BJ (cell line): ENCODE measurements around the gene UBN1. TPM values are rescaled to one million over a fixed set of nuclear protein-coding genes. Genes with fewer than 3 reads are reported as not detected.
"Not testable (repeated sequence)": the region's sequence is repeated elsewhere in the genome, so short reads cannot be mapped to it uniquely, and the experiment has no call there.

Experiments
- CTCF ChIA-PET: fragments of 350-600 bp; formaldehyde crosslinking; extraction: SDS; loops from one replicate; lab custom pipeline; 2021; ENCODE audit warnings: antibody characterized with exemption, inconsistent platforms; lab: Yijun Ruan, JAX
- POLR2A ChIA-PET: fragments of 300-600 bp; sonication (Branson Sonifier 250); formaldehyde crosslinking; extraction: SDS; loops from one replicate; lab custom pipeline; 2021; ENCODE audit warnings: antibody characterized with exemption; lab: Charles Lee
- DNase-seq: peaks from one replicate; pipeline ENCODE4 v3.0.0-alpha.2; 2011; ENCODE audit warnings: low read depth
- H3K27me3 ChIP-seq: 2 replicates; pipeline ENCODE4 v1.6.0; 2011; ENCODE audit warnings: low read length; ENCODE audit not compliant: control insufficient read depth, insufficient read depth
- H3K36me3 ChIP-seq: 2 replicates; pipeline ENCODE4 v1.5.1; 2011; ENCODE audit warnings: low read length; ENCODE audit not compliant: control insufficient read depth, insufficient read depth
- H3K4me3 ChIP-seq: 2 replicates; pipeline ENCODE4 v1.5.1; 2011; ENCODE audit warnings: low read depth, mild to moderate bottlenecking, control low read depth, low read length
- polyA plus RNA-seq: library from polyadenylated mRNA; depleted of rRNA; stranded (reverse); fragments of >200 nt; gene quantifications from 2 replicates; pipeline ENCODE4 v1.2.3, GENCODE V29; 2011; rRNA removed
- TF ChIP-seq, protein P1 (sequence below): IDR thresholded peaks from 2 replicates; pipeline ENCODE4 v1.5.1; 2011; ENCODE audit warnings: low read depth, mild to moderate bottlenecking, control low read depth, inconsistent platforms, low read length, moderate library complexity; ENCODE audit not compliant: insufficient read depth

The UBN1 gene
- polyA plus RNA-seq, 1 experiment = 11.2 TPM

DNA sequence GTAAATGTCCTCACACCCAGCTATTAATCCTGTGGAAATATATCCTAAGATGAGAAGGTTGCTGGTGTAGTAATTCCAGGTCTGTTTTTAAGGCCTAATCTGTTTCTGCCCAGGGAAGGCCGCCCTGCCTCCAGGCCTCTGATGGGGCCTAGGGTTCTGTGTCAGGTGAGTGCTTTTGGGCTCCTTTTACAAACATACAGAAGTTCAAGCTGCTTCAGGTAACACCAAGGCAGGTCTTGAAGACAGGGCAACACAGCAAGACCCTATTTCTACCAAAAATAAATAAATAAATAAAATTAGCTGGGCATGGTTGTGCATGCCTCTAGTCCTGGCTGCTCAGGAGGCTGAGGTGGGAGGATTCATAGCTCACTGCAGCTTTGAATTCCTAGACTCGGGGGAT is 80.4 kb downstream of the UBN1 start:
- peaks cover 12% of the 10 kb centered on the region for H3K27me3 ChIP-seq
- TF ChIP-seq, protein P1, sequence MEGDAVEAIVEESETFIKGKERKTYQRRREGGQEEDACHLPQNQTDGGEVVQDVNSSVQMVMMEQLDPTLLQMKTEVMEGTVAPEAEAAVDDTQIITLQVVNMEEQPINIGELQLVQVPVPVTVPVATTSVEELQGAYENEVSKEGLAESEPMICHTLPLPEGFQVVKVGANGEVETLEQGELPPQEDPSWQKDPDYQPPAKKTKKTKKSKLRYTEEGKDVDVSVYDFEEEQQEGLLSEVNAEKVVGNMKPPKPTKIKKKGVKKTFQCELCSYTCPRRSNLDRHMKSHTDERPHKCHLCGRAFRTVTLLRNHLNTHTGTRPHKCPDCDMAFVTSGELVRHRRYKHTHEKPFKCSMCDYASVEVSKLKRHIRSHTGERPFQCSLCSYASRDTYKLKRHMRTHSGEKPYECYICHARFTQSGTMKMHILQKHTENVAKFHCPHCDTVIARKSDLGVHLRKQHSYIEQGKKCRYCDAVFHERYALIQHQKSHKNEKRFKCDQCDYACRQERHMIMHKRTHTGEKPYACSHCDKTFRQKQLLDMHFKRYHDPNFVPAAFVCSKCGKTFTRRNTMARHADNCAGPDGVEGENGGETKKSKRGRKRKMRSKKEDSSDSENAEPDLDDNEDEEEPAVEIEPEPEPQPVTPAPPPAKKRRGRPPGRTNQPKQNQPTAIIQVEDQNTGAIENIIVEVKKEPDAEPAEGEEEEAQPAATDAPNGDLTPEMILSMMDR = no peak
- no peak overlapping the region for H3K4me3 ChIP-seq
- DNase-seq = no peak
- ChIA-PET CTCF (no interaction called here), POLR2A (no interaction called here)
- no peaks in the 10 kb centered on the region for H3K36me3 ChIP-seq

DNA sequence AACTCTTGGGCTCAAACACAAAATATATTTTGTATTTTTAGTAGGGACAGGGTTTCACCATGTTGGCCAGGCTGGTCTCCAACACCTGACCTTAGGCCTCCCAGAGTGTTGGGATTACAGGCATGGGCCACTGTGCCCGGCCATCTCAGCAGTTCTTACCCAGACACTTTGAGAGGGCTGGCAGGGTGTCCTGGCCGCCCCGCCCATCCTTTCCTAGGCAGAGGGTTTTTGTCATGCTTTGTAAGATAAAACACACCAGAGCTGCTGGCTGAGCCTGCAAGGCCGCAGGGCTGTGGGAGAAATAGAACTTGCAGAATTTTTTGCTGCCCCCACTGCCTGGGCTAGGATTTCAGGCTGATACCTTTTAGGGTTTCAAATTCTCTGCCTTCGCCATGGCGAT is 80.9 kb downstream of the UBN1 start:
- TF ChIP-seq, protein P1 = no peak
- Histone ChIP-seq H3K36me3 (no peaks in the 10 kb centered on the region), H3K27me3 (peaks cover 12% of the 10 kb centered on the region), H3K4me3 (no peak overlapping the region)
- POLR2A ChIA-PET = no interaction called here
- no peak for DNase-seq
- CTCF ChIA-PET = no interaction called here

DNA sequence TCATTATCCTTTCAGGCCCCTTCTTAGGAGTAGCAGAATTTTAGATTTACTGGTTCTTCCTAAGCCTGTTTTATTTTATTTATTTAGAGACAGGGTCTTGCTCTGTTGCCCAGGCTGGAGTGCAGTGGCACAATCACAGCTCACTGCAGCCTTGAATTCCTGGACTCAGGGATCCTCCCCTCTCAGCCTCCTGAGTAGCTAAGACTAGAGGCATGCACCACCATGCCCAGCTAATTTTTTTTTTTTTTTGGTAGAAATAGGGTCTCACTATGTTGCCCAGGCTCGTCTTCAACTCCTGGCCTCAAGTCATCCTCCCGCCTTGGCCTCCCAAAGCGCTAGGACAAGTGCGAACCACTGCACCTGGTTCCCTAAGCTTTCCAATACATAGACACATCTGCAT is 82.3 kb downstream of the UBN1 start:
- H3K36me3 ChIP-seq, H3K4me3 ChIP-seq, POLR2A ChIA-PET, DNase-seq, CTCF ChIA-PET: not testable (repeated sequence)
- peaks cover 13% of the 10 kb centered on the region for H3K27me3 ChIP-seq

DNA sequence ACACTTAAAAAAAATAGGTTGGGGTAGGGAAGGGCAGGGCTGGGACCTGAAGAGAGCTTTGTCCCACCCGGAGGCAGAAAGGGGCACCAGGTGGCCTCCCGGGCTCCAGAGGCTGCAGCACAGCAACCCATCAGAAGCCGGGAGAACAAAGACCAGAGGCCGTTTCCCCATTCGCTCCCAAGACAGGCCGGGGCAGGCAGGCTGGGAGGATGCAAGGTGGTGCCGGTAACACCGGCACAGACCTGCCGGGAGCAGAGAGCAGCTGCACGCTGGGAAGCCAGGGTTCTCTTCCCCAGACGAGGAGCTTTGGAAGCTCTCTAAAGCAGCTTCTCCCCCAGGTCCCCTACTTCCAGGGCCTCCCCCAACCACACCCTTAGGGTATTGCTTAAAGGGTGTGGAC is 84.1 kb downstream of the UBN1 start:
- no peak overlapping the region for H3K4me3 ChIP-seq
- POLR2A ChIA-PET = no interaction called here
- TF ChIP-seq, protein P1 = no peak
- CTCF ChIA-PET = interaction anchor here (0.6 kb wide), 1 partner anchor 148 kb away, joined by 3 read pairs; no protein-coding TSS in a partner anchor
- DNase-seq = no peak
- H3K36me3 ChIP-seq = no peaks in the 10 kb centered on the region
- H3K27me3 ChIP-seq = peaks cover 13% of the 10 kb centered on the region

Other genes starting within 250 kb of the UBN1 start
- gene UBALD1, start 232.6 kb upstream of the UBN1 start, polyA plus RNA-seq = 7.7 and 11.6 TPM in 2 replicates
- gene MGRN1, start 222.7 kb upstream of the UBN1 start, polyA plus RNA-seq = 2.9 and 4.5 TPM in 2 replicates
- 17.4 and 33.3 TPM in 2 replicates for gene NUDT16L1, start 153.9 kb upstream of the UBN1 start, polyA plus RNA-seq
- 14.6 and 23.7 TPM in 2 replicates for gene ANKS3, start 113.2 kb upstream of the UBN1 start, polyA plus RNA-seq
- gene DNAAF8, start 112.9 kb upstream of the UBN1 start, polyA plus RNA-seq = 1.9 and 2.2 TPM in 2 replicates
- 4.9 and 6.5 TPM in 2 replicates for gene ZNF500, start 80.3 kb upstream of the UBN1 start, polyA plus RNA-seq
- not detected in 2 replicates for gene SEPTIN12, start 59.1 kb upstream of the UBN1 start, polyA plus RNA-seq
- gene SMIM22, start 52.1 kb upstream of the UBN1 start, polyA plus RNA-seq = not detected in 2 replicates
- 15.8 and 31.9 TPM in 2 replicates for gene ROGDI, start 44.8 kb upstream of the UBN1 start, polyA plus RNA-seq
- 34.0 and 41.6 TPM in 2 replicates for gene GLYR1, start 193 bp upstream of the UBN1 start, polyA plus RNA-seq
- 0.54 and 0.56 TPM in 2 replicates for gene PPL, start 89.7 kb downstream of the UBN1 start, polyA plus RNA-seq
- not detected in 2 replicates for gene SEC14L5, start 110.8 kb downstream of the UBN1 start, polyA plus RNA-seq
- gene NAGPA, start 186.5 kb downstream of the UBN1 start, polyA plus RNA-seq = 10.8 and 17.3 TPM in 2 replicates
- not detected in 2 replicates for gene C16orf89, start 218.5 kb downstream of the UBN1 start, polyA plus RNA-seq
- 55.8 and 63.1 TPM in 2 replicates for gene ALG1, start 224.4 kb downstream of the UBN1 start, polyA plus RNA-seq